Fibroblast of villous mesenchyme (primary cell): ENCODE measurements around the gene SEMA3C. TPM values are rescaled to one million over a fixed set of nuclear protein-coding genes. Genes with fewer than 3 reads are reported as not detected.

ENCODE experiments used
- DNase-seq: peaks from one replicate; pipeline ENCODE4 v3.0.0-alpha.2; 2010; ENCODE audit warnings: low read depth
- H3K4me3 ChIP-seq: 2 replicates; pipeline ENCODE4 v1.5.1; 2011; ENCODE audit warnings: low read depth, mild to moderate bottlenecking, low read length
- total RNA-seq: library from RNA; depleted of rRNA; stranded (reverse); fragments of >200 nt; gene quantifications from 2 replicates; pipeline ENCODE4 v1.2.3, GENCODE V29; 2012
- TF ChIP-seq, protein P1 (sequence below): IDR thresholded peaks from 2 replicates; pipeline ENCODE4 v1.5.1; 2012; ENCODE audit warnings: low read depth, mild to moderate bottlenecking, low read length; ENCODE audit not compliant: insufficient read depth

The SEMA3C gene
- total RNA-seq, 1 donor = 136 TPM

DNA sequence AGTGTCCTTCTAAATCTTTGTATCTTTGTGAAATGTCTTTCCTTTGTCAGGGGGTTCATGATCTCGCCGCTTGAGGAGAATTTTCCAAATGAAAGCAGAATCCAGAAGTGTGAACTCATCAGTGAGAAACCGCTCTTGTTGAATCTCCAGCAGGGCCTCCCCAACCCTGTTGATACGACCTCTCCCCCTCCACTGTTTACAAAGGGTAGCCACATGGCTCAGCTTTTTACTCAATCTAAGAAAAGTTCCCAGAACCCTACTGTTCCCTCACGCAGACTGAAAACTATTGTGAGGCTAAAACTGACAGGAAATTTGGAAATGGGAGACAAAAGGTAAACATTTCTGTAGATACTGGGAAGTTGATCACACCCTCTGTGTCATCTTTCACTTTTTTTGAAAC lies 73.9 kb downstream of the SEMA3C start:
- TF ChIP-seq, protein P1, sequence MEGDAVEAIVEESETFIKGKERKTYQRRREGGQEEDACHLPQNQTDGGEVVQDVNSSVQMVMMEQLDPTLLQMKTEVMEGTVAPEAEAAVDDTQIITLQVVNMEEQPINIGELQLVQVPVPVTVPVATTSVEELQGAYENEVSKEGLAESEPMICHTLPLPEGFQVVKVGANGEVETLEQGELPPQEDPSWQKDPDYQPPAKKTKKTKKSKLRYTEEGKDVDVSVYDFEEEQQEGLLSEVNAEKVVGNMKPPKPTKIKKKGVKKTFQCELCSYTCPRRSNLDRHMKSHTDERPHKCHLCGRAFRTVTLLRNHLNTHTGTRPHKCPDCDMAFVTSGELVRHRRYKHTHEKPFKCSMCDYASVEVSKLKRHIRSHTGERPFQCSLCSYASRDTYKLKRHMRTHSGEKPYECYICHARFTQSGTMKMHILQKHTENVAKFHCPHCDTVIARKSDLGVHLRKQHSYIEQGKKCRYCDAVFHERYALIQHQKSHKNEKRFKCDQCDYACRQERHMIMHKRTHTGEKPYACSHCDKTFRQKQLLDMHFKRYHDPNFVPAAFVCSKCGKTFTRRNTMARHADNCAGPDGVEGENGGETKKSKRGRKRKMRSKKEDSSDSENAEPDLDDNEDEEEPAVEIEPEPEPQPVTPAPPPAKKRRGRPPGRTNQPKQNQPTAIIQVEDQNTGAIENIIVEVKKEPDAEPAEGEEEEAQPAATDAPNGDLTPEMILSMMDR = no peak
- H3K4me3 ChIP-seq = no peak overlapping the region
- no peak for DNase-seq

DNA sequence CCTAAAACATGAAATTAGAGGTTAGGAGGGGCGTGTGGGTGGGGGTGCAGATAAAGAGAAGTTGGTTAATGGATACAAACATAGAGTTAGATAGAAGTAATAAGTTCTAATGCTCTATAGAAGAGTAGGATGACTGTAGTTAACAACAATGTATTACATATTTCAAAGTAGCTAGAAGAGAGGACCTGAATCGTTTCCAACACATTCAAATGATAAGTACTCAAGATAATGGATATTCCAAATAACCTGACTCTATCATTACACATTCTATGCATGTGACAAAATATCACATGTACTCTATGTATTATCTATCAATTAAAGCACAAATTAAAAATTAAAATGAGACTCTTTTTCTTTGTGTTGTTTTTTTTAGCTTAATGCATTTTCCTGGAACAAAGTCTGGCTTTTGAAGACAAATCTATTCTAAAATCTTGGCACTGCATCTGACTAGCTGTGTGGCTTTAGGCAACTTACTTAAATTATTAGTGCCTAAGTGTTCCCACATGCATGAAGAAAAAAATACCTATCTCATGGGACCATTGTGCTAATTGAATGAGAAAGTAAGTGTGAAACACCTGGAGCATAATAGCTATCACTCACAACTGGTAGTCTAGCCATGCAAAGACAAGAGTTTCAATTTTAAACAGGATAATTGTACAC lies 75.7 kb downstream of the SEMA3C start:
- no peak overlapping the region for H3K4me3 ChIP-seq
- no peak for DNase-seq
- TF ChIP-seq, protein P1 = no peak

DNA sequence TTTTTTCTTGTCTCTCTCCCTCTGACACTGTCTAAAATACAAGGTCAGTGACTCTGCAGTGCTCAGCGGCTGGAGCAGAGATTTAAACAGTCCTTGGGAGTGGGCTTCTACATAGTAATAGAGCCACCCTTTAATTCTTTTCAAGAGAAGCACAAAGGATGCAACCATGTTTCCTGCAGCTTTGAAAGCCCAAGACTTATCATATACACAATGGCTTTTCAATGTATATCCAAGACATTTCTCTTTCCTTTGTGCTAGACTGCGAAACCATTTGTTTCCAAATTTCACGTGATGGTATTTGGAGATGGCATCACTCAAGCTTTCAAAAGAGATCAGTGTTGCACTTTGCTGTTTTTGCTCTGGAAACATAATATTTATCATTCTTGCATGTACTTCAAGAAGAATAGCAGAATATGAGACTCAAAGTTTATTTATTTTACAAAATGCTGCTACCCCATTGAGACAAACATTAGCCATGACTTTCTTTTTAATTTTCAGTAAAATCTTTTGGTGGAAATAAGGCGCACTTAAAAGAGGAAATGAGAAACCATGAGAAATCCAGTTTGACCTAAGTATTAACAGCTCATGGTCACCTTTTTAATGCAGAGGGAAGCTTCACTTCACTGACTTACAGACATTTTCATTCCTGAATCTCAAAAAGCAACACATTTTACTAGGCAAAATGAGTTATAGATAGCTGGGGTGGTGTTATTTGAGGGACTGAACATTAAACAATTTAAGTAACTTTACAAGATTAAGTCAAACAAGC lies 76.6 kb downstream of the SEMA3C start:
- no peak overlapping the region for H3K4me3 ChIP-seq
- DNase-seq = no peak
- TF ChIP-seq, protein P1 = no peak

DNA sequence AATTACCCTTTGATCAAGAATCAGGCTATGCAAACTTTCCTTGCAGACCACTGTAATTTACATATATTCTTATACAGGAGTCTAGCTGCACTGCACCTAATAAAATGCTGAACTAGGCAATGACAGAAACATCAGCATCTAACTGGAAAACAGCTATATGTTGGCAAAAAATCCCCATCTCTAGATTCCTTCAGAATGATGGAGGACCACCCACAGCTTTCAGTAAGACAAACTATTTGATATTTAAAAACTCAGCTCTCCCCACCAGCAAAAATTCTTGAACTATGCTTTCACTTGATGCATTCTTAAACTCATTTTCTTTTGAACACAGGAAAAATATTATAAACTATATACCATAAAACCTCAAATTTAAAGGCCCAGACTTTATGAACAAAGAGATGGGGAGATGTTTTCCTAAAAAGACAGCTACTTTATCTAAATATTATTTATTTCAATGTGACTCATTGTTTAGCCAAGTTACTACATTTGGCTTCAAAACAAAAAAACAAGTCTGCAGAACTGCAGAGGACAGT lies 77.4 kb downstream of the SEMA3C start:
- TF ChIP-seq, protein P1 = no peak
- H3K4me3 ChIP-seq = no peak overlapping the region
- DNase-seq = peak; percentile 48

DNA sequence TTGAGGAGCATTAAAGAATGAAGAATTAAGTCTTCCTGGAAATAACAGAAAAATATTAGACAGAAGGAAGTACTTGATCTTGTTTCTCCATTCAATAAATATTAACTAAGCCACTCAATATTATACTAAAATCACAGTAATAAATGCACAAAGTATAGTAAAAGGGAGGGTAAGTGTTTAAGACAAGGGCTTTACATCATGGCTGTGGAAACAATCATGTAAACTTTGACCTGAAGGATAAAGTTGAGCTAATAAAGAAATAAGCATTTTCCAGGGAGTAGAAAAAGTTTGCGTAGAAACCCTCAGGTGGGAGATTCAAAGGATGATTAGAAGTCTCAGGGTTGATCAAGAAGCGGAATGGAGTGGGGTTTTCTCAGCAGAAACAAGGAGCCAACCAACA lies 78.2 kb downstream of the SEMA3C start:
- no peak overlapping the region for H3K4me3 ChIP-seq
- TF ChIP-seq, protein P1 = no peak
- DNase-seq = no peak

DNA sequence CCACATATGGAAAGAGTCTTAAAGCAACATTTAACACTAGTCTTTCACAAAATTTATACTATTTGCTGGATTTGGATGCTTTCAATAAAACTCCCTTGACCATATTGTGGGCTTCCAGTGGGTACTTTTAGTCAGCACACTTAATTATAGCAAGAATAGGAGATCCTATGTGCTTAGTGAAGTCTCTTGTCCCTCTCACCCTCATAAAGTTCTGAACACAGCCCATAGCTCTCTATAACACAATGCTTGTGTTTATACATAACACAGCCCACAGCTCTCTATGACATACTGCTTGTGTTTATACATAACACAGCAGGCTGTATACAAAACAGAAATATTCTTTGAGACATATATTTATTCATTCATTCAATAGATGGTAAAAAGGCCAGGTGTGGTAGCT lies 79.0 kb downstream of the SEMA3C start:
- H3K4me3 ChIP-seq = no peak overlapping the region
- no peak for DNase-seq
- TF ChIP-seq, protein P1 = no peak
